H1 (cell line): Measurements from ENCODE around the gene CELSR1. TPM values are rescaled to one million over a fixed set of nuclear protein-coding genes. Genes with fewer than 3 reads are reported as not detected.

Experiments
- CTCF ChIA-PET: fragments of 300-600 bp; sonication (Branson Sonifier 250); formaldehyde crosslinking; loops from one replicate; lab custom pipeline; 2021; ENCODE audit not compliant: partially characterized antibody; lab: Charles Lee
- POLR2A ChIA-PET: fragments of 300-600 bp; sonication (Branson Sonifier 250); formaldehyde crosslinking; loops from one replicate; lab custom pipeline; 2021; ENCODE audit warnings: inconsistent platforms; ENCODE audit not compliant: partially characterized antibody; lab: Charles Lee
- DNase-seq, 2 experiments: peaks; one replicate each; pipeline versions ENCODE4 v3.0.0 to v3.0.0-alpha.2; 2010 to 2022; ENCODE audit warnings: low spot score in 2 of 2, low read depth in 1 of 2, mixed read lengths in 1 of 2
- FAIRE-seq: peaks from 2 replicates; lab custom pipeline; 2011; peaks lifted over from hg19 to GRCh38; lab: Jason Lieb, UNC
- H2AFZ ChIP-seq: 2 replicates; pipeline ENCODE4 v1.8.1; 2012; ENCODE audit warnings: low read length, inconsistent platforms
- H2AK5ac ChIP-seq: 2 replicates; pipeline ENCODE4 v1.6.1; 2013; ENCODE audit warnings: low read depth, low read length
- H2BK120ac ChIP-seq: replicated peaks from 2 replicates; pipeline ENCODE3; 2013; ENCODE audit warnings: low read depth, low read length, inconsistent platforms
- H2BK12ac ChIP-seq: 2 replicates; pipeline ENCODE4 v1.6.1; 2013; ENCODE audit warnings: low read depth, low read length
- H2BK15ac ChIP-seq: 2 replicates; pipeline ENCODE4 v1.6.1; 2013; ENCODE audit warnings: low read length
- H2BK20ac ChIP-seq: 2 replicates; pipeline ENCODE4 v1.6.1; 2013; ENCODE audit warnings: low read length
- H2BK5ac ChIP-seq: 2 replicates; pipeline ENCODE4 v1.6.1; 2013; ENCODE audit warnings: low read depth, low read length
- H3K14ac ChIP-seq: 2 replicates; pipeline ENCODE4 v1.6.1; 2013; ENCODE audit warnings: inconsistent platforms; ENCODE audit not compliant: insufficient read length
- H3K18ac ChIP-seq: 2 replicates; pipeline ENCODE4 v1.6.1; 2013; ENCODE audit warnings: low read length; ENCODE audit errors: extremely low read depth
- H3K23ac ChIP-seq: 2 replicates; pipeline ENCODE4 v1.6.1; 2013; ENCODE audit warnings: inconsistent platforms; ENCODE audit not compliant: insufficient read length
- H3K23me2 ChIP-seq: 2 replicates; pipeline ENCODE4 v1.6.1; 2013; ENCODE audit warnings: low read depth, low read length
- H3K27ac ChIP-seq: 2 replicates; pipeline ENCODE4 v1.6.1; 2011; ENCODE audit warnings: low read depth, low read length, inconsistent platforms
- H3K27me3 ChIP-seq, 4 experiments: replicated peaks in 1 of 4; 1 replicate in 1 of 4; 2 replicates in 3 of 4; pipeline versions ENCODE4 v1.6.1 to v1.8.1; 2011 to 2013; ENCODE audit warnings: low read length in 3 of 4, mild to moderate bottlenecking in 3 of 4, inconsistent platforms in 2 of 4, mixed read lengths in 2 of 4, moderate library complexity in 1 of 4; ENCODE audit not compliant: control insufficient read depth in 3 of 4, insufficient read depth in 3 of 4; ENCODE audit errors: extremely low read depth in 1 of 4
- H3K36me3 ChIP-seq, 4 experiments: 2 replicates each; pipeline versions ENCODE4 v1.6.1 to v1.8.1; 2011 to 2013; ENCODE audit warnings: mild to moderate bottlenecking in 4 of 4, low read length in 3 of 4, moderate library complexity in 2 of 4, control low read depth in 1 of 4, inconsistent platforms in 1 of 4; ENCODE audit not compliant: insufficient read depth in 4 of 4, control insufficient read depth in 2 of 4
- H3K4ac ChIP-seq: replicated peaks from 2 replicates; pipeline ENCODE3; 2013; ENCODE audit warnings: low read length, low read depth, mixed read lengths, inconsistent platforms; ENCODE audit not compliant: insufficient read length
- H3K4me1 ChIP-seq, 4 experiments: replicated peaks in 1 of 4; 1 replicate in 1 of 4; 2 replicates in 3 of 4; pipeline versions ENCODE4 v1.6.1 to v1.8.1; 2011 to 2013; ENCODE audit warnings: low read length in 3 of 4, inconsistent platforms in 2 of 4, mixed read lengths in 1 of 4; ENCODE audit not compliant: insufficient read depth in 4 of 4, control insufficient read depth in 3 of 4
- H3K4me2 ChIP-seq, 2 experiments: 2 replicates each; pipeline versions ENCODE4 v1.6.1 to v1.8.1; 2011 to 2013; ENCODE audit warnings: low read depth in 2 of 2, low read length in 2 of 2, control low read depth in 1 of 2, inconsistent platforms in 1 of 2, mild to moderate bottlenecking in 1 of 2; ENCODE audit not compliant: insufficient read depth in 1 of 2
- H3K4me3 ChIP-seq, 4 experiments: fragments of 200-600, 300-600 bp in 1 of 4; sonication (generic), shearing (Covaris generic), sonication (Bioruptor Twin) in 1 of 4; 2 replicates each; pipeline versions ENCODE4 v1.5.1 to v1.8.1; 2011 to 2016; ENCODE audit warnings: low read length in 4 of 4, low read depth in 3 of 4, control low read depth in 2 of 4, inconsistent platforms in 2 of 4, mild to moderate bottlenecking in 2 of 4, mixed read lengths in 1 of 4, moderate library complexity in 1 of 4; ENCODE audit not compliant: insufficient read depth in 2 of 4; ENCODE audit errors: extremely low read depth in 1 of 4
- H3K56ac ChIP-seq: replicated peaks from 2 replicates; pipeline ENCODE3; 2013; ENCODE audit warnings: low read depth, mild to moderate bottlenecking, mixed read lengths, low read length, inconsistent platforms; ENCODE audit not compliant: insufficient read length
- H3K79me1 ChIP-seq: 2 replicates; pipeline ENCODE4 v1.6.1; 2013; ENCODE audit warnings: low read depth, low read length, control low read depth
- H3K79me2 ChIP-seq, 2 experiments: 2 replicates each; pipeline versions ENCODE4 v1.6.1 to v1.8.1; 2012 to 2013; ENCODE audit warnings: low read length in 2 of 2, mild to moderate bottlenecking in 2 of 2, inconsistent platforms in 1 of 2; ENCODE audit not compliant: insufficient read depth in 2 of 2, control insufficient read depth in 1 of 2
- H3K9ac ChIP-seq, 4 experiments: replicated peaks in 1 of 4; 1 replicate in 1 of 4; 2 replicates in 3 of 4; pipeline versions ENCODE4 v1.6.1 to v1.8.1; 2011 to 2013; ENCODE audit warnings: low read depth in 3 of 4, low read length in 3 of 4, control low read depth in 2 of 4, mild to moderate bottlenecking in 2 of 4, moderate library complexity in 2 of 4, inconsistent platforms in 1 of 4; ENCODE audit errors: extremely low read depth in 1 of 4
- H3K9me3 ChIP-seq, 2 experiments: 2 replicates each; pipeline versions ENCODE4 v1.6.1 to v1.8.1; 2012 to 2013; ENCODE audit warnings: mild to moderate bottlenecking in 2 of 2, moderate library complexity in 2 of 2, control low read depth in 1 of 2, inconsistent platforms in 1 of 2, low read depth in 1 of 2, low read length in 1 of 2, mixed read lengths in 1 of 2; ENCODE audit not compliant: insufficient read depth in 2 of 2
- H4K20me1 ChIP-seq, 2 experiments: replicated peaks in 1 of 2; 2 replicates each; pipeline versions ENCODE3 to v1.8.1; 2011 to 2013; ENCODE audit warnings: inconsistent platforms in 2 of 2, low read length in 2 of 2, mild to moderate bottlenecking in 1 of 2; ENCODE audit not compliant: insufficient read depth in 2 of 2, control insufficient read depth in 1 of 2
- H4K5ac ChIP-seq: 2 replicates; pipeline ENCODE4 v1.6.1; 2013; ENCODE audit warnings: low read length, low read depth, mixed read lengths, inconsistent platforms; ENCODE audit not compliant: insufficient read length
- H4K8ac ChIP-seq: 2 replicates; pipeline ENCODE4 v1.8.0; 2013; ENCODE audit warnings: mild to moderate bottlenecking, moderate library complexity, low read length, inconsistent platforms; ENCODE audit not compliant: insufficient read depth; ENCODE audit errors: extremely low read depth
- H4K91ac ChIP-seq: replicated peaks from 2 replicates; pipeline ENCODE3; 2013; ENCODE audit warnings: low read length, mixed read lengths, inconsistent platforms; ENCODE audit not compliant: insufficient read length
- SAP30 ChIP-seq: fragments of 300-600 bp; sonication (generic); IDR thresholded peaks from 2 replicates; pipeline ENCODE4 v1.7.1; 2012; ENCODE audit warnings: low read length, moderate library complexity, mild to moderate bottlenecking, inconsistent platforms; ENCODE audit not compliant: insufficient read depth, insufficient replicate concordance
- TAF1 ChIP-seq: IDR thresholded peaks from 2 replicates; pipeline ENCODE4 v1.6.1; 2011; ENCODE audit warnings: mild to moderate bottlenecking, low read depth, low read length
- WGBS, 2 experiments: shearing (Covaris generic) in 1 of 2; methylation state at CpG; one replicate each; pipeline versions ENCODE4 v1.1.6 to v1.1.7; 2013 to 2015; ENCODE audit warnings: low lambda C conversion rate in 2 of 2, mixed read lengths in 2 of 2, inconsistent platforms in 1 of 2, low coverage in 1 of 2, missing lambda C conversion rate in 1 of 2; ENCODE audit not compliant: insufficient replicate concordance in 2 of 2, insufficient coverage in 1 of 2, insufficient read length in 1 of 2; ENCODE audit errors: extremely low coverage in 1 of 2, missing lambda C conversion rate in 1 of 2; 5-methylcytosine and 5-hydroxymethylcytosine counted together
- polyA plus RNA-seq, 7 experiments: library from polyadenylated mRNA; depleted of rRNA in 3 of 7; stranded (reverse) in 5 of 7; unstranded in 2 of 7; fragments of >200 nt in 5 of 7; fragments of 200-250 nt in 2 of 7; gene quantifications; 1 replicate in 5 of 7; 2 replicates in 1 of 7; 4 replicates in 1 of 7; pipeline versions ENCODE4 v1.2.1 to v1.2.3, GENCODE V29; 2011 to 2013; ENCODE audit warnings: missing spikeins in 2 of 7, mixed read lengths in 2 of 7
- total RNA-seq: library from RNA; stranded (reverse); fragmentation: NEBNext Ultra II Directional; extraction: Animal tissue kit (Norgen Biotek cat#: 25700); gene quantifications from 2 replicates; pipeline ENCODE4 v1.2.1, GENCODE V29; 2021
- TF ChIP-seq, protein P1 (sequence below): IDR thresholded peaks from 2 replicates; pipeline ENCODE4 v1.6.1; 2012; ENCODE audit warnings: inconsistent platforms

Gene CELSR1
- total and polyA plus RNA-seq, 2 of the 8 experiments (the other 6 are each of a cell fraction or from before 2014, with no cell fraction given): 9.0 to 12.4 TPM

DNA sequence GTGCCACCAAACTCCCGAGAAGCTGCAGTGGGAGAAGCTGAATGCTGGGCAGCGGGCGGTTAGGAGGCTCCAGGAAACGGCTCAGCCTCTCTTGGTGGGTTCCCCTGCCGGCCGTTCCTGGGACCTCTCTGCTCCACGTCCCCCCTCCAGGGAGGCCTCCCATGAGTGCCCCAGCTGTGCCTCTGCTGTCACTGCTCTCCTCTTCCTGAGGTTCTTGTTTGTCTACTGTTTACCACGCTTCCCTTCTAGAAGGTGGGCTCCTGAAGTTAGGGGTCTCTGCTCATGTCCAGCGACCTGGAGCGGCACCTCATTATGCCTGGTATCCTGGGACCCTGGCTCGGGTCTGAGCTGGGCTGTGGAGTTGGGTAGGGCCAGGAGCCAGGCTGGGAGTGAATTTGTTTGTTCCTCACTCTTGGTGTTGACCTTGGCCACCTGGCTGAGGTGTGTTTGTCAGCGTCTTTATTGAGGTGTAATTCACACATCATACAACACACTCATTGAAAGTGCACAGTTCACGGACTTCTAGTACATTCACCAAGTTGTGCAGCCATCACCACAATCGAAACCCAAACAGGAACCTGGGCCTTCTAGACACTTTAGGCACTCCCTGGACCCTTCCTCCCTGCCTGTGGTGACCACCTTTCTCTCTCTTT lies 45.0 kb upstream of the CELSR1 start:
- no peaks in the 10 kb centered on the region for H3K36me3 ChIP-seq
- POLR2A ChIA-PET: interaction anchor here (1.0 to 1.5 kb wide), 2 partner anchors 21 to 178 kb away, joined by 3 read pairs; no protein-coding TSS in a partner anchor

More for the DNA sequence above, 45.0 kb upstream of the CELSR1 start:
- Histone ChIP-seq H2BK120ac (no peak overlapping the region), H3K79me1 (peaks cover 20% of the 10 kb centered on the region), H3K27me3 (peaks cover 0 to 11% (median 5%) of the 10 kb centered on the region in 4 experiments; a peak in 3 of 7 replicates), H3K14ac (no peak overlapping the region), H4K5ac (no peak overlapping the region), H2AFZ (no peak overlapping the region), H3K56ac (no peak overlapping the region), H3K79me2 (peaks cover 0 to 6% of the 10 kb centered on the region in 2 experiments; a peak in 1 of 4 replicates), H3K9ac (no peak overlapping the region), H3K18ac (no peak overlapping the region; the same call in 1 of the 2 replicates), H3K9me3 (no peaks in the 10 kb centered on the region), H3K27ac (no peak overlapping the region), H2AK5ac (0 out of 2 replicates have a peak overlapping the region, but pooled peaks have one; percentile 15), H3K4me1 (peaks cover 0 to 29% (median 18%) of the 10 kb centered on the region in 4 experiments; a peak in 6 of 7 replicates), H4K8ac (no peak overlapping the region; the same call in 1 of the 2 replicates), H2BK20ac (no peak overlapping the region), H3K4ac (no peak overlapping the region), H2BK15ac (no peak overlapping the region), H4K91ac (no peak overlapping the region), H3K23ac (no peak overlapping the region), H3K23me2 (peaks cover 5% of the 10 kb centered on the region; the same call in 1 of the 2 replicates), H3K4me2 (no peak overlapping the region), H2BK5ac (no peak overlapping the region), H2BK12ac (no peak overlapping the region), H3K4me3 (no peak overlapping the region), H4K20me1 (peaks cover 1 to 24% of the 10 kb centered on the region in 2 experiments)
- TF ChIP-seq, protein P1, sequence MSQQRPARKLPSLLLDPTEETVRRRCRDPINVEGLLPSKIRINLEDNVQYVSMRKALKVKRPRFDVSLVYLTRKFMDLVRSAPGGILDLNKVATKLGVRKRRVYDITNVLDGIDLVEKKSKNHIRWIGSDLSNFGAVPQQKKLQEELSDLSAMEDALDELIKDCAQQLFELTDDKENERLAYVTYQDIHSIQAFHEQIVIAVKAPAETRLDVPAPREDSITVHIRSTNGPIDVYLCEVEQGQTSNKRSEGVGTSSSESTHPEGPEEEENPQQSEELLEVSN: no peak
- TF ChIP-seq SAP30 (no peak), TAF1 (no peak)
- FAIRE-seq (no peak), DNase-seq (no peak)
- CTCF ChIA-PET: interaction anchor here (1.3 to 1.4 kb wide), 3 partner anchors 19 to 88 kb away, joined by 3 to 7 read pairs (median 3); no protein-coding TSS in a partner anchor
- 87% methylated on average over 14 of the region's 14 CpGs; no CpG with 5 or more reads in 1 of the 2 experiments for WGBS, 2 experiments
